ENCODE measurements around the gene SNX8.

SNX8 gene

DNA sequence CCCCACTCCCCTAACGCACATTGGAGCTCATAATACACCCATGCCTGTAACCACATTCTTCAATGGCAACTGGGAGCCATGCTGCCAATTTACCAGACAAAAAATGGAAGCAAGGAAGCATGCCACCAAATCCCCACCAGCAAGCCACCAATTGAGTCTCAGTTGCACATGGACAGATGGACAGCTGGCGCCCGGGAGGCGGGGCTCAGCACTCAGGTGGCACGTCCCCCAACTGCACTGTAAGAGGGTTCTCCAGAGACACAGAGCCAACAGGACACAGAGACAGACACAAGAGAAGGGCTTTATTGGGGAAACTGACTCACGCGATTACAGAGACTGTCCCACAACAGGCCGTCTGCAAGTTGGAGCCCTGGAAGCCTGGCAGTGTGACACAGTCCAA is 84.0 kb downstream of the SNX8 start:
- DNase-seq (ENCODE audit: low read depth in 2 of 2) = no peak
- no peak overlapping the region for H3K4me3 ChIP-seq (replicated peaks in 1 of 2; ENCODE audit: low read depth in 2 of 2, low read length in 2 of 2)
- TF ChIP-seq, protein P1, sequence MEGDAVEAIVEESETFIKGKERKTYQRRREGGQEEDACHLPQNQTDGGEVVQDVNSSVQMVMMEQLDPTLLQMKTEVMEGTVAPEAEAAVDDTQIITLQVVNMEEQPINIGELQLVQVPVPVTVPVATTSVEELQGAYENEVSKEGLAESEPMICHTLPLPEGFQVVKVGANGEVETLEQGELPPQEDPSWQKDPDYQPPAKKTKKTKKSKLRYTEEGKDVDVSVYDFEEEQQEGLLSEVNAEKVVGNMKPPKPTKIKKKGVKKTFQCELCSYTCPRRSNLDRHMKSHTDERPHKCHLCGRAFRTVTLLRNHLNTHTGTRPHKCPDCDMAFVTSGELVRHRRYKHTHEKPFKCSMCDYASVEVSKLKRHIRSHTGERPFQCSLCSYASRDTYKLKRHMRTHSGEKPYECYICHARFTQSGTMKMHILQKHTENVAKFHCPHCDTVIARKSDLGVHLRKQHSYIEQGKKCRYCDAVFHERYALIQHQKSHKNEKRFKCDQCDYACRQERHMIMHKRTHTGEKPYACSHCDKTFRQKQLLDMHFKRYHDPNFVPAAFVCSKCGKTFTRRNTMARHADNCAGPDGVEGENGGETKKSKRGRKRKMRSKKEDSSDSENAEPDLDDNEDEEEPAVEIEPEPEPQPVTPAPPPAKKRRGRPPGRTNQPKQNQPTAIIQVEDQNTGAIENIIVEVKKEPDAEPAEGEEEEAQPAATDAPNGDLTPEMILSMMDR (IDR thresholded peaks at IDR 0.05; ENCODE audit: low read depth, low read length) = no peak

DNA sequence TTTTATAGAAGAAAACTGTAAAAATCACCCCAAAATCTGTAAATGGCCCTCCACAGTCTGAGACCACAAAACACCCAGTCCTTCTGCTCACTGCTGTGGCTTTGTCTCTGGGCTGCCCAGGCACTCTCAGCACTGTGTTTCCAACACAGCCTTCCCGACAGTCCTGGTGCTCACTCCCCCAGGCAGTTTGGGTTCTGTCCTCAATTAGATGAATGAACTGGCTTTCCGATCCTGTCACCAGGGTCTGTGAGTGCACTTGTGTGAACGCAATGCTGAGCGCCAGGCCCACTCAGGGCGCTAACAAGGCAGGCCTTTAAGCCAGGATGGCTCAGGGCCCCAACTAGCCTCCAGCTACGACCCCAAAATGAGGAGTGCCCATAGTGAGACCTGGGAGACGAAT is 84.8 kb downstream of the SNX8 start:
- H3K4me3 ChIP-seq (replicated peaks in 1 of 2; ENCODE audit: low read depth in 2 of 2, low read length in 2 of 2) = no peak overlapping the region
- TF ChIP-seq, protein P1 (IDR thresholded peaks at IDR 0.05; ENCODE audit: low read depth, low read length) = no peak
- no peak for DNase-seq (ENCODE audit: low read depth in 2 of 2)

DNA sequence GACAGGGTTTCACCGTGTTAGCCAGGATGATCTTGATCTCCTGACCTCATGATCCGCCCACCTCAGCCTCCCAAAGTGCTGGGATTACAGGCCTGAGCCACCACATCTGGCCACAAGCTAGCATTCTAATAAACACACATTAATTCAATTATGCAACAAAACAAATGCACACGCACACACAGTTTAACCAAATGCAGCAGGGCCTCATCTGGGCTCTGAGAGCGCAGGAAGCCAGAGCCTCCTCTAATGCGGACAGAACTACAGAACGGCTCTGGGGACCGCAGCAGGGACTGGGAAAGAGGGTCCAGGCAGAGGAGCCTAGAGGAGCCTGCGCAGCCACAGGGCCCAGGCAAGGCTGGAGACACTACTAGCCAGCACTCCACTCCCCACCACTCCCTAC is 85.3 kb downstream of the SNX8 start:
- DNase-seq (ENCODE audit: low read depth in 2 of 2) = no peak
- H3K4me3 ChIP-seq (replicated peaks in 1 of 2; ENCODE audit: low read depth in 2 of 2, low read length in 2 of 2) = no peak overlapping the region
- TF ChIP-seq, protein P1 (IDR thresholded peaks at IDR 0.05; ENCODE audit: low read depth, low read length) = no peak

DNA sequence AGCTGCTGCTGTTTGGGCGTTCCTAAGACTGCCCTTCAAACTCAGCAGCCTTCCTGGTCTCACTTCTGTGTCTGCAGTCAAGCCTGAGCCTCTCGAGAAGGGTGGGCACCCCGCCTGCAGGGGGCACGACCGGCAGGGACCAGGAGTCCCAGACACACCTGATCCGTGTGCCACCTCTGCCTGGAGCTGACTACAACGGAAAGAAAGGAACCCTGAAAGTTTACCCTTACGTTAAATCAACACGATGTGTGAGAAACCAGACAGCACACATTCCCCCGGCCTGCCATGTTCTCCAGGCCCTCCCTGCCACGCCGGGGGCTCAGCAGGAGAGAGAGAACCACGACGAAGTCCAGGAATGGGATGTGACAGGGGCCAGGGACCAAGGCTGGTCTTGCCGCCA is 86.5 kb downstream of the SNX8 start:
- TF ChIP-seq, protein P1 (IDR thresholded peaks at IDR 0.05; ENCODE audit: low read depth, low read length) = no peak
- no peak for DNase-seq (ENCODE audit: low read depth in 2 of 2)

DNA sequence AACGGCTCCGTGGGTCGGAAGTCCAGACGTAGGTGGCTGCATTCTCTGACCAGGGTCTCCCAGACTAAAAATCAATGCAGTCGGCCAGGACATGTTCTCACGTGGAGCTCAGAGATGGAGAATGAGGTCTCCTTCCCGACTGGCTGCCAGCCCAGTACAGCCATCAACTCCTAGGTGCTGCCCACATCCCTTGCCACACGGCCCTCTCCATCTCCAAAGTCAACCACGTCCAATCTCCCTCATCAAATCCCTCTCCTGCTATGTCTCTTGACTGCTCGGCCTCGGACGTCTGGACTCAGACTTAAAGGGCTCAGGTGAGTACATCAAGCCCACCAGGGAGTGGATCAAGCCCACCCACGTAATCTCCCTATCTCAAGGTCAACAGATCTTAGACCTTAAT is 88.4 kb downstream of the SNX8 start:
- TF ChIP-seq, protein P1 (IDR thresholded peaks at IDR 0.05; ENCODE audit: low read depth, low read length) = no peak

More for the DNA sequence above, 86.5 kb downstream of the SNX8 start:
- H3K4me3 ChIP-seq (replicated peaks in 1 of 2; ENCODE audit: low read depth in 2 of 2, low read length in 2 of 2) = no peak overlapping the region

DNA sequence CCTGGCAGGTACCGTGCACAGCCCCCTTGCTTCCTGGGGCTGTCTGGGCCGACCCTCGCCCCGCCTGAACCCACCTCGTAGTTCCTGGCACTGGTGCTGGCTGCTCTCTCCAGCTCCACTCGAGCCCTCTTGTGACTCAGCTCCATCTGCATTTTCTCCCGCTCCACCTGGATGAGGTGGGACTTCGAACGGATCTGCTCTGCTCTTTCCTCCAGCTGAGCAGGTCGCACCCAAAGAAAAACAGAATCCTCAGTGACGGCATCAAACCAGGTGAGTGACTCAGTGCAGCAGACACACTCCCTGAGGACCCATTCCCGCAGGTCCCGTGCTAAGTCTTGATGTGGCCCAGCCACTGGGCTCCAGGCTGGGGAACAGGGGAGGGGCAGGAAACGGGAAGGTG is 88.9 kb downstream of the SNX8 start:
- DNase-seq (ENCODE audit: low read depth in 2 of 2) = no peak
- TF ChIP-seq, protein P1 (IDR thresholded peaks at IDR 0.05; ENCODE audit: low read depth, low read length) = no peak
- H3K4me3 ChIP-seq (replicated peaks in 1 of 2; ENCODE audit: low read depth in 2 of 2, low read length in 2 of 2) = no peak overlapping the region

More for the DNA sequence above, 88.4 kb downstream of the SNX8 start:
- no peak overlapping the region for H3K4me3 ChIP-seq (replicated peaks in 1 of 2; ENCODE audit: low read depth in 2 of 2, low read length in 2 of 2)
- DNase-seq (ENCODE audit: low read depth in 2 of 2) = no peak

DNA sequence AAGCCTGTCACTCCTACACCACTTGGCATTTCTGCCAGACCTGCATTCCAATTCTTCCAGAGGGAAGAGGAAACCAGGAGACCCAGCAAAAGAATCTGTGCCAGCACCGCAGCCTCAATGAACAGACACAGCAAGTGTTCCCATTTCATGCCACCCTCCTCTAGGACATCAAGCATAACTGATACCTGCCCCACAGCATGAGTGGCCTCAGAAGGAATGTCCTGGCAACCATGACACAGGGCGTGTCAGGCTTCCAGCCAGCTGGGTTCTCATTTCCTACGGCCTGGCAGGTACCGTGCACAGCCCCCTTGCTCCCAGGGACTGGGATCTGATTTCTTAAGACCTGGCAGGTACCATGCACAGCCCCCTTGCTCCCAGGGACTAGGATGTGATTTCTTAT is 89.3 kb downstream of the SNX8 start:
- TF ChIP-seq, protein P1 (IDR thresholded peaks at IDR 0.05; ENCODE audit: low read depth, low read length) = no peak
- no peak overlapping the region for H3K4me3 ChIP-seq (replicated peaks in 1 of 2; ENCODE audit: low read depth in 2 of 2, low read length in 2 of 2)
- DNase-seq (ENCODE audit: low read depth in 2 of 2) = no peak
